OCI-LY1 (cell line): Measurements from ENCODE around the gene RPL36AL.

Source experiments
- H2AFZ ChIP-seq: fragments of 200-600 bp; sonication (generic), shearing (Covaris generic); 2 replicates; pipeline ENCODE4 v1.6.0; 2014; ENCODE audit warnings: antibody characterized with exemption, mild to moderate bottlenecking, low read length
- H3F3A ChIP-seq: fragments of 200-600 bp; sonication (generic), shearing (Covaris generic); 2 replicates; pipeline ENCODE4 v1.6.0; 2014; ENCODE audit warnings: mild to moderate bottlenecking, antibody characterized with exemption, low read length, moderate library complexity; ENCODE audit not compliant: insufficient read depth
- H3K27ac ChIP-seq: fragments of 200-600 bp; sonication (generic); 2 replicates; pipeline ENCODE4 v1.5.1; 2014; ENCODE audit warnings: low read length, mixed run types, mild to moderate bottlenecking, low read depth; ENCODE audit not compliant: poor library complexity, severe bottlenecking
- H3K27me3 ChIP-seq: fragments of 200-600 bp; sonication (generic); 2 replicates; pipeline ENCODE4 v1.6.0; 2014; ENCODE audit warnings: antibody characterized with exemption, mild to moderate bottlenecking, low read length, moderate library complexity; ENCODE audit not compliant: insufficient read depth
- H3K36me3 ChIP-seq: fragments of 200-600 bp; sonication (generic); 2 replicates; pipeline ENCODE4 v1.6.1; 2014; ENCODE audit warnings: mild to moderate bottlenecking, antibody characterized with exemption, low read length, moderate library complexity, mixed read lengths; ENCODE audit not compliant: insufficient read depth
- H3K4me1 ChIP-seq: fragments of 200-600 bp; sonication (generic); 2 replicates; pipeline ENCODE4 v1.5.1; 2014; ENCODE audit warnings: mild to moderate bottlenecking, low read length, moderate library complexity; ENCODE audit not compliant: insufficient read depth, severe bottlenecking
- H3K4me2 ChIP-seq: fragments of 200-600 bp; sonication (generic), shearing (Covaris generic); 2 replicates; pipeline ENCODE4 v1.6.1; 2014; ENCODE audit warnings: low read length
- H3K4me3 ChIP-seq: fragments of 200-600 bp; sonication (generic); 2 replicates; pipeline ENCODE4 v1.5.1; 2014; ENCODE audit warnings: low read length, low read depth, mild to moderate bottlenecking, mixed read lengths; ENCODE audit not compliant: poor library complexity, severe bottlenecking
- H3K79me2 ChIP-seq: fragments of 200-600 bp; shearing (Covaris generic); 2 replicates; pipeline ENCODE4 v1.6.1; 2016; ENCODE audit warnings: mixed run types, low read length, mixed read lengths; ENCODE audit not compliant: insufficient read depth
- H3K9ac ChIP-seq: fragments of 200-600 bp; sonication (generic), shearing (Covaris generic); 2 replicates; pipeline ENCODE4 v1.6.1; 2014; ENCODE audit warnings: mild to moderate bottlenecking, low read length, mixed read lengths
- H3K9me2 ChIP-seq: fragments of 200-600 bp; sonication (generic), shearing (Covaris generic); 2 replicates; pipeline ENCODE4 v1.6.1; 2014; ENCODE audit warnings: low read depth, mild to moderate bottlenecking, low read length, mixed read lengths
- H3K9me3 ChIP-seq: fragments of 200-600 bp; shearing (Covaris generic); 2 replicates; pipeline ENCODE4 v1.6.1; 2014; ENCODE audit warnings: low read length, mixed read lengths
- H4K20me1 ChIP-seq: fragments of 200-600 bp; sonication (generic), shearing (Covaris generic); 2 replicates; pipeline ENCODE4 v1.6.0; 2016; ENCODE audit warnings: mild to moderate bottlenecking, low read length; ENCODE audit not compliant: insufficient read depth
- CTCF ChIP-seq: fragments of 200-600 bp; sonication (generic), shearing (Covaris generic); IDR thresholded peaks from 2 replicates; pipeline ENCODE4 v1.5.1; 2017; ENCODE audit warnings: mild to moderate bottlenecking, antibody characterized with exemption, low read length, moderate library complexity, mixed read lengths
- EZH2 ChIP-seq: fragments of 200-600 bp; sonication (generic), shearing (Covaris generic); IDR thresholded peaks from 2 replicates; pipeline ENCODE4 v1.8.0; 2017; ENCODE audit warnings: borderline replicate concordance, mixed run types, mild to moderate bottlenecking, antibody characterized with exemption, low read length, moderate library complexity, mixed read lengths

RPL36AL gene

GRCh38 chr14:49617852-49618519 lies 2.4 kb downstream of the RPL36AL start:
- H3K4me3 ChIP-seq, result no peak overlapping the region
- H3K79me2 ChIP-seq, result peaks cover 42% of the 10 kb centered on the region
- H3K9me3 ChIP-seq, result no peaks in the 10 kb centered on the region
- H3K36me3 ChIP-seq, result peaks cover 61% of the 10 kb centered on the region
- H3K27me3 ChIP-seq, result no peaks in the 10 kb centered on the region
- H4K20me1 ChIP-seq, result no peaks in the 10 kb centered on the region
- TF ChIP-seq CTCF (no peak), EZH2 (no peak)
- H3F3A ChIP-seq, result peaks cover 3% of the 10 kb centered on the region; the same call in 1 of the 2 replicates
- peak overlapping the region; percentile 10 for H3K27ac ChIP-seq
- peaks cover 32% of the 10 kb centered on the region for H3K4me1 ChIP-seq
- H2AFZ ChIP-seq, result no peak overlapping the region
- H3K9ac ChIP-seq, result no peak overlapping the region
- no peaks in the 10 kb centered on the region for H3K9me2 ChIP-seq
- H3K4me2 ChIP-seq, result peak overlapping the region; percentile 71

- H3K27ac ChIP-seq, result no peak overlapping the region
- TF ChIP-seq EZH2 (no peak), CTCF (no peak)
- H3K4me3 ChIP-seq, result no peak overlapping the region
- H3K9me3 ChIP-seq, result no peaks in the 10 kb centered on the region
- peaks cover 31% of the 10 kb centered on the region for H3K79me2 ChIP-seq
- H2AFZ ChIP-seq, result no peak overlapping the region
- peaks cover 3% of the 10 kb centered on the region; the same call in 1 of the 2 replicates for H3F3A ChIP-seq
- H4K20me1 ChIP-seq, result no peaks in the 10 kb centered on the region
- peaks cover 17% of the 10 kb centered on the region for H3K4me1 ChIP-seq
- peaks cover 62% of the 10 kb centered on the region for H3K36me3 ChIP-seq
- H3K9ac ChIP-seq, result no peak overlapping the region
- H3K27me3 ChIP-seq, result no peaks in the 10 kb centered on the region
- H3K9me2 ChIP-seq, result no peaks in the 10 kb centered on the region
- H3K4me2 ChIP-seq, result no peak overlapping the region
Measured at GRCh38 chr14:49615776-49616175, 4.7 kb downstream of the RPL36AL start.

GRCh38 chr14:49614196-49614595 lies 6.2 kb downstream of the RPL36AL start:
- H3K4me1 ChIP-seq, result peaks cover 16% of the 10 kb centered on the region
- H3K4me3 ChIP-seq, result no peak overlapping the region
- no peaks in the 10 kb centered on the region for H3K9me3 ChIP-seq
- peaks cover 20% of the 10 kb centered on the region for H3K79me2 ChIP-seq
- no peak overlapping the region for H2AFZ ChIP-seq
- H3F3A ChIP-seq, result peaks cover 3% of the 10 kb centered on the region; the same call in 1 of the 2 replicates
- H3K36me3 ChIP-seq, result peaks cover 72% of the 10 kb centered on the region
- no peaks in the 10 kb centered on the region for H3K27me3 ChIP-seq
- no peak overlapping the region for H3K27ac ChIP-seq
- H4K20me1 ChIP-seq, result no peaks in the 10 kb centered on the region
- no peaks in the 10 kb centered on the region for H3K9me2 ChIP-seq
- no peak for TF ChIP-seq CTCF
- no peak for TF ChIP-seq EZH2
- H3K4me2 ChIP-seq, result no peak overlapping the region
- no peak overlapping the region for H3K9ac ChIP-seq
